Measurements from ENCODE around the gene CCNY. TPM values are rescaled to one million over a fixed set of nuclear protein-coding genes. Genes with fewer than 3 reads are reported as not detected.

Gene CCNY
- total RNA-seq, 4 donors from 2014 or later = 23.3 to 72.3 (median 26.7) TPM

GRCh38 chr10:35421553-35422178 lies 85.4 kb downstream of the CCNY start:
- WGBS, 2 donors = 55 to 59% methylated on average over 5 of the region's 5 CpGs
- no peak for TF ChIP-seq CTCF (IDR thresholded peaks at IDR 0.05)
- TF ChIP-seq POLR2A (IDR thresholded peaks at IDR 0.05) = no peak
- DNase-seq (ENCODE audit: low spot score in 2 of 2) = peak in 1 of 2 donors; percentile 38
- H3K4me3 ChIP-seq (ENCODE audit: low read depth, poor library complexity, severe bottlenecking) = no peak overlapping the region
- intact Hi-C loops (cut with DNase I; ENCODE audit: low total_unique reads) = no loop called here

DNA sequence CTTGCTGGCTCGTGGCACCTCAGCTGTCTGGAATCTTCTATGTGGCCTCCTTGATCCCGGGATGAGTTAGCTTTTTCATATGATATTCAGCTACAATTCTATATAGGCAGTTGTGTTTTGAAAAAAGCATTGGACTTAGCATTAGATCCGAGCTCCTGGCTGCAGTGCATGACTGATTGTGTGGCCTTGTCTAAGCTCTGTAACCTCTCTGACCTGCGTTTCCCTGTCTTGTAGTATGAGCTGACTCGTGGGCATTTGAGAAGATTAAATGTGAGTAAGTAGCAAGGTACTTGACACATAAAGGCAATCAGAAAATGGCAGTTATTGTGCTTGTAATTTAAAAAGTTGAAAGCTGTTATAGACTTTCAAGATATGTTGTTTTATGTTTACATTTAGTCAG lies 85.9 kb downstream of the CCNY start:
- DNase-seq (ENCODE audit: low spot score in 2 of 2) = no peak
- 79 to 87% methylated on average over 5 of the region's 5 CpGs for WGBS, 2 donors
- intact Hi-C loops (cut with DNase I; ENCODE audit: low total_unique reads) = no loop called here
- TF ChIP-seq CTCF (IDR thresholded peaks at IDR 0.05) = no peak
- no peak for TF ChIP-seq POLR2A (IDR thresholded peaks at IDR 0.05)
- H3K4me3 ChIP-seq (ENCODE audit: low read depth, poor library complexity, severe bottlenecking) = no peak overlapping the region

GRCh38 chr10:35423505-35424306 lies 87.4 kb downstream of the CCNY start:
- no peak for DNase-seq (ENCODE audit: low spot score in 2 of 2)
- H3K4me3 ChIP-seq (ENCODE audit: low read depth, poor library complexity, severe bottlenecking) = no peak overlapping the region
- WGBS, 2 donors = 97% methylated on average over 11 of the region's 11 CpGs
- TF ChIP-seq CTCF (IDR thresholded peaks at IDR 0.05) (no peak), POLR2A (IDR thresholded peaks at IDR 0.05) (no peak)
- intact Hi-C loops (cut with DNase I; ENCODE audit: low total_unique reads) = no loop called here

DNA sequence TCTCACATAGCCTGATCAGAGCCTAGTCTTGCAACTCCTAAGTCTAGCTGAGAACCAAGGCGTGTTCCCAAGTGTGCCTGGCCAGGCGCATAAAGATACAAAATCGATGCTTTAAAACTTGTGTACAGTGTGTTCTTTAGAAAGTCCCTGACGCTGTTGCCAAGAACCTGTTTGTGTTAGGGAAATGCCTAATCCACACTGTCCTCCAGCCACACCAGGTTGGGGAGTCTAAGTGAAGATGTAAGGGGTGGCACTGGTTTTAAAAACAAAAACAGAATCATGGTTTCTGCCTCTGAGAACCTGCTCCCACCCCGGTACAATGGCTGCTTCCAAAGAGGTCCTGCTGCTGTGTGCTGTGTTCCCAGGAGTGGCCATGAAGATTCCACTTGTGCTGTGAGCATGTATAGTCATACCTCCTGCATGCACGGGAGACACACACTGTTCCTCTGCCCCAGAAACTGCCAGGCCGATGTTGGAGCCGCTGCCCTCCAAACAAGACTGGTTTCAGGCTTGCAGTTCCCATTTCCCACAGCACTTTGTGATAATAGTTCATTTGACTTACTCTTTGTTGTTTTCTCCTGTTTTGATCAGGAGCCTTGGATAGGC lies 88.5 kb downstream of the CCNY start:
- WGBS, 2 donors = 57 to 83% methylated on average over 8 of the region's 8 CpGs
- TF ChIP-seq CTCF (IDR thresholded peaks at IDR 0.05) (no peak), POLR2A (IDR thresholded peaks at IDR 0.05) (no peak)
- intact Hi-C loops (cut with DNase I; ENCODE audit: low total_unique reads) = no loop called here
- no peak overlapping the region for H3K4me3 ChIP-seq (ENCODE audit: low read depth, poor library complexity, severe bottlenecking)
- DNase-seq (ENCODE audit: low spot score in 2 of 2) = no peak

GRCh38 chr10:35425595-35425994 lies 89.3 kb downstream of the CCNY start:
- no peak overlapping the region for H3K4me3 ChIP-seq (ENCODE audit: low read depth, poor library complexity, severe bottlenecking)
- DNase-seq (ENCODE audit: low spot score in 2 of 2) = no peak
- 71 to 84% methylated on average over 1 of the region's 1 CpG for WGBS, 2 donors
- intact Hi-C loops (cut with DNase I; ENCODE audit: low total_unique reads) = no loop called here
- TF ChIP-seq POLR2A (IDR thresholded peaks at IDR 0.05) = no peak
- TF ChIP-seq CTCF (IDR thresholded peaks at IDR 0.05) = no peak

Measured in lower leg skin (tissue), 4 donors.